Esophagus muscularis mucosa (tissue), 4 donors: Measurements from ENCODE around the gene ALG11. TPM values are rescaled to one million over a fixed set of nuclear protein-coding genes. Genes with fewer than 3 reads are reported as not detected.
A peak's percentile ranks its signal among the peaks of the same experiment; 100 is the strongest.

ENCODE experiments used
- DNase-seq: peaks from one replicate; pipeline ENCODE4 v3.0.0-alpha.2; 2017; ENCODE audit errors: extremely low spot score
- H3K27ac ChIP-seq, 4 donors: fragments of 200-600 bp; sonication (generic); replicated peaks in 1 of 4; 1 replicate in 3 of 4; 2 replicates in 1 of 4; pipeline ENCODE4 v1.5.1; 2016 to 2019; ENCODE audit warnings: mild to moderate bottlenecking in 1 of 4
- H3K27me3 ChIP-seq, 4 donors: fragments of 200-600 bp; sonication (generic); one replicate each; pipeline versions ENCODE4 v1.5.1 to v1.6.0; 2016 to 2019
- H3K36me3 ChIP-seq, 4 donors: fragments of 200-600 bp; sonication (generic); one replicate each; pipeline ENCODE4 v1.5.1; 2016 to 2019
- H3K4me1 ChIP-seq, 4 donors: fragments of 200-600 bp; sonication (generic); one replicate each; pipeline ENCODE4 v1.5.1; 2016 to 2019
- H3K4me3 ChIP-seq, 4 donors: fragments of 200-600 bp; sonication (generic); 1 replicate in 2 of 4; 2 replicates in 2 of 4; pipeline ENCODE4 v1.5.1; 2016 to 2019; ENCODE audit warnings: mild to moderate bottlenecking in 4 of 4, moderate library complexity in 1 of 4
- H3K9me3 ChIP-seq, 4 donors: fragments of 200-600 bp; sonication (generic); 1 replicate in 3 of 4; 2 replicates in 1 of 4; pipeline ENCODE4 v1.5.1; 2016 to 2019
- EP300 ChIP-seq: sonication (generic); formaldehyde crosslinking; IDR thresholded peaks from one replicate; pipeline ENCODE4 v1.6.1; 2017; ENCODE audit warnings: antibody characterized with exemption
- POLR2A ChIP-seq: fragments of 450-650 bp; IDR thresholded peaks from one replicate; pipeline ENCODE4 v1.6.1; 2017; ENCODE audit warnings: antibody characterized with exemption, moderate library complexity, mild to moderate bottlenecking, low read depth
- POLR2AphosphoS5 ChIP-seq, 2 donors: sonication (generic); formaldehyde crosslinking; IDR thresholded peaks; one replicate each; pipeline ENCODE4 v1.6.1; 2017; ENCODE audit warnings: antibody characterized with exemption in 2 of 2
- WGBS: methylation state at CpG from one replicate; pipeline ENCODE4 v1.1.5; 2018; 5-methylcytosine and 5-hydroxymethylcytosine counted together
- intact Hi-C: fragments of 100-400 bp; cut with DNase I; formaldehyde crosslinking; loops from one replicate; pipeline ENCODE4 v1.15.1; 2023
- total RNA-seq, 4 donors: library from RNA; depleted of rRNA; stranded (reverse); fragments of >200 nt; gene quantifications; one replicate each; pipeline versions ENCODE4 v1.1.0 to v1.2.1, GENCODE V29; 2016
- TF ChIP-seq, protein P1 (sequence below), 3 experiments: fragments of 200-600 bp in 2 of 3; fragments of 450-650 bp in 1 of 3; sonication (generic) in 2 of 3; IDR thresholded peaks; one replicate each; pipeline ENCODE4 v1.5.1; 2017 to 2019; ENCODE audit warnings: antibody characterized with exemption in 3 of 3, mild to moderate bottlenecking in 2 of 3, moderate library complexity in 1 of 3

ALG11 gene
- total RNA-seq, 4 donors from 2014 or later, result 12.4 to 21.7 (median 16.3) TPM

DNA sequence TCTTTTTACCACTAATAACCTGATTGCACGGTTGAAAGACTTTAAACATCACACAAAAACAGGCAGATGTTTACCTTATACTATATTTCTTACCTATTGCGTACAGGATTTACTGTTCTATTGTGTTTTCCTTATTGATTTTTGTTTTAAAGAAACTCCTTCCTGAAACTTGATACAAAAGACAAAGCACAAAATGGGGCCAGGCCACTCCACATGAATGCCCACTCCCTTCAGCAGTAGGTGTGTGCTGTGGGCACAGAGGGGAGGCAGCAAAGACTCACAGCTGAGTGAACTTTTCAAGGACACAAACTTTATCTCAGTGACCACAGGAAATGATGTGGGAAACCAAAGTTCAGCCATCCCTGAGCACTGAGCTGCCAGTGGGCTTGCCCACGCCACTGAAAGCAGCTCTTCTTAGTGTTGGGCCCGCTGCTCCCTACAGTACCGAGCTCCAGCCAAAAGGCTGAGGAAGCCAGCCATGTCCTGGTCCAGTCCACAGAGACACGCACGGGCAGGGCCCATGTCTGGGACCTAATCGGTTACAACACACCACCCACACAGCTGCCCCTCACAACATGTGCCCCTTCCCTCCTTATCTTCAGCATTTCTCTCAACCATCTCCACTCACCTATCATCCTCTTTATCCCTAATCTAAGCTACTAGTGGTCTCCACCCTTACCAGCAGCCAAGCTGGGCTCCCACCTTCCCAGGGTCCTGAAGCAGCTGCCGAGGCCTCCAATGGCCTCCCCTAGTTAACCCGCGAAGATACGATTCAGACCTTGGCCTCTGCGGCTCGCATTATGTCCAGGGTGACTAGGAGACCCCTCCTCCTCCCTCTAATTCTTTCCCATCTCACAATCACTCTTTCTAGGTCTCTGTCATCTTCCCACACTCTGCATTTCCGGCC is 40.4 kb upstream of the ALG11 start:
- H3K4me1 ChIP-seq, result no peaks in the 10 kb centered on the region
- peaks cover 0 to 40% (median 6%) of the 10 kb centered on the region in 4 donors for H3K36me3 ChIP-seq
- H3K9me3 ChIP-seq, result no peaks in the 10 kb centered on the region
- DNase-seq, result peak; percentile 79
- H3K27ac ChIP-seq, result no peak overlapping the region
- H3K27me3 ChIP-seq, result no peaks in the 10 kb centered on the region
- WGBS, result 91% methylated on average over 13 of the region's 15 CpGs
- TF ChIP-seq POLR2A (no peak), EP300 (no peak), POLR2AphosphoS5 (IDR thresholded peaks at IDR 0.05) (no peak)
- TF ChIP-seq, protein P1, sequence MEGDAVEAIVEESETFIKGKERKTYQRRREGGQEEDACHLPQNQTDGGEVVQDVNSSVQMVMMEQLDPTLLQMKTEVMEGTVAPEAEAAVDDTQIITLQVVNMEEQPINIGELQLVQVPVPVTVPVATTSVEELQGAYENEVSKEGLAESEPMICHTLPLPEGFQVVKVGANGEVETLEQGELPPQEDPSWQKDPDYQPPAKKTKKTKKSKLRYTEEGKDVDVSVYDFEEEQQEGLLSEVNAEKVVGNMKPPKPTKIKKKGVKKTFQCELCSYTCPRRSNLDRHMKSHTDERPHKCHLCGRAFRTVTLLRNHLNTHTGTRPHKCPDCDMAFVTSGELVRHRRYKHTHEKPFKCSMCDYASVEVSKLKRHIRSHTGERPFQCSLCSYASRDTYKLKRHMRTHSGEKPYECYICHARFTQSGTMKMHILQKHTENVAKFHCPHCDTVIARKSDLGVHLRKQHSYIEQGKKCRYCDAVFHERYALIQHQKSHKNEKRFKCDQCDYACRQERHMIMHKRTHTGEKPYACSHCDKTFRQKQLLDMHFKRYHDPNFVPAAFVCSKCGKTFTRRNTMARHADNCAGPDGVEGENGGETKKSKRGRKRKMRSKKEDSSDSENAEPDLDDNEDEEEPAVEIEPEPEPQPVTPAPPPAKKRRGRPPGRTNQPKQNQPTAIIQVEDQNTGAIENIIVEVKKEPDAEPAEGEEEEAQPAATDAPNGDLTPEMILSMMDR (IDR thresholded peaks at IDR 0.05), result no peak
- intact Hi-C loops, result no loop called here
- H3K4me3 ChIP-seq, result no peak overlapping the region

DNA sequence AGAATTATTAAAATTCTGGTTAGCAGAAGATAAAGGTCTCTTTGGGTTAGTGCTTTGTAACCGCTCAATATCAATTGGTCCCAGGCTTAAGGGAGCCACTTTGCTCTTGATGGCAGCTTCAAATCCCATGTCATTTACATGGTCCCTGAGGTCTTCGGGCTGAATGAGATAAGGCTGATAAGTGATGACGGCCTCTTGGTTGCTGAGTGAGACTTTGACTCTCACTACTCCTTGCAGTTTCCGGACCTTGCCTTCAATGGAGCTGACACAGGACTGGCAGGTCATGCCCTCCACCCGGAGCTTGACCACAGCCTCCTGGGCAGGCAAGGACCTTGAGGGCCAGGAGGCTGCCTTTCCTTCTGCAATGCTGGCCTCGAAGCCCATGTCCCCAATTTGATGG is 37.7 kb upstream of the ALG11 start:
- H3K4me1 ChIP-seq, result peaks cover 0 to 7% (median 0%) of the 10 kb centered on the region in 4 donors
- intact Hi-C loops, result no loop called here
- H3K9me3 ChIP-seq, result no peaks in the 10 kb centered on the region
- no peaks in the 10 kb centered on the region for H3K27me3 ChIP-seq
- H3K27ac ChIP-seq, result no peak overlapping the region
- peaks cover 0 to 24% (median 6%) of the 10 kb centered on the region in 4 donors for H3K36me3 ChIP-seq
- WGBS, result 100% methylated on average over 4 of the region's 6 CpGs
- TF ChIP-seq EP300 (no peak), POLR2A (no peak), POLR2AphosphoS5 (IDR thresholded peaks at IDR 0.05) (no peak)
- TF ChIP-seq, protein P1 (IDR thresholded peaks at IDR 0.05), result no peak
- no peak overlapping the region for H3K4me3 ChIP-seq
- no peak for DNase-seq

DNA sequence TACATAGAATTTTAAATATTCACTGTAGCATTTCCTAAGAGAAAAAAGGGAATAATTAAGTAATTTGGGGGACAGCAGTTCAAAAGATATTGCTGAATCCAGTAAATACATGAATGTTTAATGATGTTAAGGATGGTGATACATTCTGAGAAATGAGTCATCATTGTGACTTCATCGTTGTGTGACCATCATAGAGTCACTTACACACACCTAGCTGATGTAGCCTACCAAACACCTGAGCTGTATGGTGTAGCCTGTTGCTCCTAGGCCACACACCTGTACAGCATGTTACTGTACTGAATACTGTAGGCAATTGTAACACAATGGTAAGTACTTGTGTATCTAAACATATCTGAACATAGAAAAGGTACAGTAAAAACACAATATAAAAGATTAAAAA is 35.8 kb upstream of the ALG11 start:
- 0% methylated on average over 1 of the region's 1 CpG for WGBS
- H3K27me3 ChIP-seq, result no peaks in the 10 kb centered on the region
- H3K36me3 ChIP-seq, result peaks cover 0 to 15% (median 6%) of the 10 kb centered on the region in 4 donors
- no peak for DNase-seq
- no peak overlapping the region for H3K27ac ChIP-seq
- intact Hi-C loops, result no loop called here
- H3K4me1 ChIP-seq, result peaks cover 0 to 7% (median 0%) of the 10 kb centered on the region in 4 donors
- no peak overlapping the region for H3K4me3 ChIP-seq
- no peaks in the 10 kb centered on the region for H3K9me3 ChIP-seq
- TF ChIP-seq POLR2AphosphoS5 (IDR thresholded peaks at IDR 0.05) (no peak), POLR2A (no peak), EP300 (no peak)
- TF ChIP-seq, protein P1 (IDR thresholded peaks at IDR 0.05), result no peak

DNA sequence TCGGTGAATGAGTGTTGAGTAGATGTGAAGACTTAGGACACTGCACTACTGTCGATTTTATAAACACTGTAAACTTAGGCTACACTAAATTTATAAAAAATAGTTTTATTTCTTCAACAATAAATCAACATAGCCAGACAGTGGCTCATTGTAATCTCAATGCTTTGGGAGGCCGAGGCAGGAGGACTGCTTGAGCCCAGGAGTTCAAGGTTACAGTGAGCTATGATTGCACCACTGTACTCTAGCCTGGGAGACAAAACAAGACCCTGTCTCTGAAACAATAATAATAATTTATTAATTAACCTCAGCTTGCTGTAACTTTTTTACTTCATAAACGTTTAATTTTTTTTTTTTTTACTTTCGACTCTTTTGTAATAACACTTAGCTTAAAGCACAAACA is 35.3 kb upstream of the ALG11 start:
- peaks cover 0 to 15% (median 6%) of the 10 kb centered on the region in 4 donors for H3K36me3 ChIP-seq
- no peak for DNase-seq
- H3K9me3 ChIP-seq, result no peaks in the 10 kb centered on the region
- intact Hi-C loops, result no loop called here
- no peak overlapping the region for H3K27ac ChIP-seq
- peaks cover 0 to 7% (median 0%) of the 10 kb centered on the region in 4 donors for H3K4me1 ChIP-seq
- TF ChIP-seq EP300 (no peak), POLR2AphosphoS5 (IDR thresholded peaks at IDR 0.05) (no peak), POLR2A (no peak)
- TF ChIP-seq, protein P1 (IDR thresholded peaks at IDR 0.05), result no peak
- no peaks in the 10 kb centered on the region for H3K27me3 ChIP-seq
- 85% methylated on average over 5 of the region's 5 CpGs for WGBS
- no peak overlapping the region for H3K4me3 ChIP-seq
